ENCODE data around the gene LDHA. TPM values are rescaled to one million over a fixed set of nuclear protein-coding genes. Genes with fewer than 3 reads are reported as not detected.

Gene LDHA
- total RNA-seq: 100 to 1,000 TPM; 513 to 576 TPM
- long read RNA-seq, transcript LDHA-216 (4 exons, 1,345 nt): minor isoform, 9 of 481 reads
- long read RNA-seq, transcript LDHA-205 (8 exons, 2,416 nt): major isoform, 336 of 481 reads
- long read RNA-seq, transcript LDHA-220 (7 exons, 1,288 nt): minor isoform, 11 of 481 reads
- long read RNA-seq, transcript LDHA-202 (5 exons, 2,169 nt): minor isoform, 109 of 481 reads
- long read RNA-seq, partial matches to known transcripts: 7 of 481 reads
- long read RNA-seq, other reads (novel, unspliced or antisense): 4 of 481 reads

DNA sequence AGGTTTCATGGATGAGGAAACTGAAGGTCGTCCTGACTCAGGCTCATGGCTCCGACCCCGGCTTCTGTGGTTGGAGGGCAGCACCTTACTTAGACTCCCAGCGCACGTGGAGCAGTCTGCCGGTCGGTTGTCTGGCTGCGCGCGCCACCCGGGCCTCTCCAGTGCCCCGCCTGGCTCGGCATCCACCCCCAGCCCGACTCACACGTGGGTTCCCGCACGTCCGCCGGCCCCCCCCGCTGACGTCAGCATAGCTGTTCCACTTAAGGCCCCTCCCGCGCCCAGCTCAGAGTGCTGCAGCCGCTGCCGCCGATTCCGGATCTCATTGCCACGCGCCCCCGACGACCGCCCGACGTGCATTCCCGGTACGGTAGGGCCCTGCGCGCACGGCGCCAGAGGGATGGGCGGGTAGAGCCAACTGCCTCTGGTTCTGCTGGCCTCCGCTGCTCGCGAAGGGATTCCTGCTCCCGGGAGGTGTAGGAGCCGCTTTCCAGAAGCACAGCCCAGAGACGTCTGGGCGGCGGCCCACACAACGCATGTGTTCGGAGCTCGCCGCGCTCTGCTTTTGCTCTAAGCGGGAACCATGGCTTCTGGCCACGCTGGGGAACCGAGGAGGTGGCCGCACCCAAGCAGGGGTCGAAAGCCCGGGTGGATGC, at the start of gene LDHA:
TSS of gene LDHA (plus strand) at position 289 of the 653 bp plus-strand sequence. CDS start 2,280 bp downstream, outside the sequence.
- ATAC-seq (peak; percentile 78), DNase-seq (peak; percentile 99 to 100)
- intact Hi-C loops (cut with DNase I, micrococcal nuclease): loop anchor here in 1 of 2 donors (10.0 kb wide), 1 partner anchor 120 kb away; no protein-coding TSS in a partner anchor

DNA sequence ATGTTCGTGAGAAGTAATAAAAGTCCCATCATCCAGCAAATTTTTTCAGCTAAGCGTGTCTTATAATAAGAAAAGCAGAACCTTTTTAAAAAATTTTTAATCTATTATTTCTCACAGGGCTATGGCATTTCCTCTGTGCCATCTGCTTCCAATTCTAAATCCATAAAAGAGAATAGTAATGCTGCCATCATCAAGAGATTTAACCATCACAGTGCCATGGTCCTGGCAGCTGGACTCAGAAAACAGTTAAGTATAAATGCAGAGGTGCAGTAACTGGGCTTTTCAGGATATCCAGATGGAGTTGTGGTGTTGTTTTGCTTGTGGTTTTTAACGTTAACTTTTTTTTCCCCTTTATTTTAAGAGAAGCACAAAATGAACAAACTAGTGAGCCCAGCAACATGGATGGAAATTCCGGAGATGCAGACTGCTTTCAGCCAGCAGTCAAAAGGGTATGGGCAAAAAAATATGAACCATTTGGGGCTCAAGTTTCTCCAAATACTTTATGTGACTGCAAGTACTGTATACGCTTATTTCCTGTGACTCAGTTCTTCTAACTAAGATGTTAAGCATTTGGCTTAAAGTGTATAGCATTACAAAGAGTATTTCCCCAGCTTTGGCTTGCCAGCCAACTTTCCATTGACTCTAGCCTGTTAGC, 46.8 kb upstream of the LDHA start:
- no peak for ATAC-seq
- intact Hi-C loops (cut with DNase I, micrococcal nuclease): no loop called here
- no peak for DNase-seq

DNA sequence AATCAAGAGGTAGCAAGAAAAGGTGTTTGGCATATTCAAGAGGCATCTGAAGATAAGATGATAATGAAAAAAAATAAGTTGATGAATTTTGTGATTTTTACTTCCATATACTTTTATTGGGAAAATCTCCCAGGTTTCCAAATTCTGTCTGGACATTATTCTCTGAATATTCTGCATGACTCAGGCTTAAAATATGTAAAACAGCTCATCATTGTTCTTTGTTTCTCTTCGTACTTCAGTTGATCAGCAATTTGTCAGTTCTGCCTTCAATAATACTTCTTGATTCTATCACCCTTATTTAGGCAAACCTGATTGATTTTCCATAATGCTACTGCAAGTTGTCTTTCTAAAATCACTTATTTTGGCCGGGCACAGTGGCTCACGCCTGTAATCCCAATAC, 41.8 kb upstream of the LDHA start:
- intact Hi-C loops (cut with DNase I, micrococcal nuclease): no loop called here
- no peak for ATAC-seq
- DNase-seq: no peak

- intact Hi-C loops (cut with DNase I, micrococcal nuclease): no loop called here
- no peak for ATAC-seq
- DNase-seq: no peak
Observed at GRCh38 chr11:18358646-18359045, 35.7 kb upstream of the LDHA start.

DNA sequence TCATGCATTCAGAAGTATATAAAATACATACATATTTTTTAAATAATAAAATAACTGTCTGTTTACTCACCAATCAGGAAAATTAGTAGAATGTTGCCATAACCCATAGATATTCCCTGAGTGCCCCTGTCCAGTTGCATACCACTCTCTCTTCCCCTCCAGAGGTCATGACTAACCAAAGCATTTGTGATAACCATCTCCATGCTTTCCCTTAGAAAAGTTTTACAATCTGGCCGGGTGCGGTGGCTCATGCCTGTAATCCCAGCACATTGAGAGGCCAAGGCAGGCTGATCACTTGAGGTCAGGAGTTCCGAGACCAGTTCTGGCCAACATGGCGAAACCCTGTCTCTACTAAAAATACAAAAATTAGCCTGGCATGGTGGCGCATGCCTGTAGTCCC, 33.2 kb upstream of the LDHA start:
- intact Hi-C loops (cut with DNase I, micrococcal nuclease): no loop called here
- ATAC-seq (no peak), DNase-seq (no peak)

DNA sequence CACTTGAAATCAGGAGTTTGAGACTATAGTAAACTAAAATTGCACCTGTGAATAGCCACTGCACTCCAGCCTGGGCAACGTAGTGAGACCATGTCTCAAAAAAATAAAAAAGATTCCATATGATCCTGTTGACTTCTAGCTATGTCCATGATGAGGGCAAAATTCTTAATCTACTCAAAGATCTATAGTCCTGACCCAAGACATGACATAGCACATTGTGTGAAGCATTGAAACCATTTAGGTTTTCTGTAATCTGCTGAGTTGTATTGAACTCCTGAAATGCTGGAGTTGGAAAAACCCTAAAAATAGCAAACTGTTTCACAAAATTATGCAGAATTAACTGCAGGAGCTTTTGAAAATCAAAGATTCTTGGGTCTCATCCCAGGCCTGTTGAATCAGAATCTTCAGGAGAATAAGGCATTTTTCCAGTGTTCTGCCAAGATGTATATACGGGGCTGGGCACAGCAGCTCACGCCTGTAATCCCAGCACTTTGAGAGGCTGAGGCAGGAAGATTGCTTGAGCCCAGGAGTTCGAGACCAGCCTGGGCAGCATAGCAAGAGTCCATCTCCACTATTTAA, 29.8 kb upstream of the LDHA start:
- intact Hi-C loops (cut with DNase I, micrococcal nuclease): no loop called here
- ATAC-seq: no peak

GRCh38 chr11:18365741-18366140, 28.6 kb upstream of the LDHA start:
- intact Hi-C loops (cut with DNase I, micrococcal nuclease): no loop called here
- ATAC-seq (no peak), DNase-seq (no peak)

More for the DNA sequence above, 29.8 kb upstream of the LDHA start:
- DNase-seq: no peak

- DNase-seq (no peak), ATAC-seq (no peak)
- intact Hi-C loops (cut with DNase I, micrococcal nuclease): no loop called here
Observed at GRCh38 chr11:18366286-18366685, 28.1 kb upstream of the LDHA start.

DNA sequence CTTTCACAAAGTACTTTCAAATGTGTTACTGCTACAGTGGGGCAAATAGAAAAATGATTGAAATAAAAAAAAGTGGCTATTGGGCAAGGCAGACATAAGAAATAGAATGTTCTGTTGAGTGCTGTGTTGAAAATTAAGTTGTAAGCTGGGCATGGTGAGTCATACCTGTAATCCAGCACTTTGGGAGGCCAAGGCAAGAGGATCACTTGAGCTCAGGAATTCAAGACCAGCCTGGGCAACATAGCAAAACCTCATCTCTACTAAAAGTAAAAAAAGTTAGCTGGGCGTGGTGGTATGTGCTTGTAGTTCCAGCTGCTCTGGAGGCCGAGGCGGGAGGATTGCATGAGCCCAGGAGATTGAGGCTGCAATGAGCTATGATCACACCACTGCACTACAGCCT, 26.9 kb upstream of the LDHA start:
- no peak for DNase-seq
- no peak for ATAC-seq
- intact Hi-C loops (cut with DNase I, micrococcal nuclease): no loop called here

DNA sequence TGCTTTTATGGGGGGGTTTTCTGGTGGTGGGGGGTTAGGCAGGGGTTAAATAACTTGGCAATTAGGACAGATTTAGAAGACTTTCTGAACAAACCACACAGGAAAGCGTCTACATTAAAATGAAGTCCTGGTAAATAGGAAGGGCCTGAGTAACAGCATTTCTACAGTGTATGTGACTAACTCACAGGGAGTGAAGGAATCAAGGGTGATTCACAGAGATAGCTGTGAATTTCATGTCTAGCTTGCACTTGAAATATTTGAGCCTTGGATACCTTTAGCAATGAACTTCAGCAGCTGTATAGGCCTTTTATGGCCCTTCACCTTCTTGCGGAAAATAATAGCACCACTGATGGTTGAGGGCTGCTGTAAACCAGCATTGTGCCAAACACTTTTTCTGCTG, 26.1 kb upstream of the LDHA start:
- ATAC-seq: no peak
- no peak for DNase-seq
- intact Hi-C loops (cut with DNase I, micrococcal nuclease): no loop called here

GRCh38 chr11:18369398-18369797, 25.0 kb upstream of the LDHA start:
- DNase-seq: no peak
- intact Hi-C loops (cut with DNase I, micrococcal nuclease): no loop called here
- no peak for ATAC-seq

DNA sequence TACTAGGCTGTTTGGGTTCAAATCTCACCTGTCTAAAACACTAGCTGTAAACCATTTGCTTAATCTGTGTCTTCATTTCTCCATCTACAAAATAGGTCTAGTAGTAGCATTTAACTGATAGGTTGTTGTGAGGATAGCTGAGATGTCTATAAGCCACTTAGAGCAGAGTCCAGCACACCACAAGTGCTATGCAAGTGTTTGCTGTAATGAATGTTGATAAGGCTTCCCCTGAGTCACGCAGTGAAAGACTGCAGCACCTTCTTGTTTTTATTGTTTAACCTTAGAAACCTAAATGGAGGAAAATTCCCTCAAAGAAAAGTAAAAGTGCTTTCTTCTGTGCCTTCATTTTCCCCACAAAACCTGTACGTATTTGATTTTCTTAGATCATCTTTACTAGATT, 23.1 kb upstream of the LDHA start:
- peak; percentile 83 for ATAC-seq
- intact Hi-C loops (cut with DNase I, micrococcal nuclease): no loop called here
- DNase-seq: no peak

DNA sequence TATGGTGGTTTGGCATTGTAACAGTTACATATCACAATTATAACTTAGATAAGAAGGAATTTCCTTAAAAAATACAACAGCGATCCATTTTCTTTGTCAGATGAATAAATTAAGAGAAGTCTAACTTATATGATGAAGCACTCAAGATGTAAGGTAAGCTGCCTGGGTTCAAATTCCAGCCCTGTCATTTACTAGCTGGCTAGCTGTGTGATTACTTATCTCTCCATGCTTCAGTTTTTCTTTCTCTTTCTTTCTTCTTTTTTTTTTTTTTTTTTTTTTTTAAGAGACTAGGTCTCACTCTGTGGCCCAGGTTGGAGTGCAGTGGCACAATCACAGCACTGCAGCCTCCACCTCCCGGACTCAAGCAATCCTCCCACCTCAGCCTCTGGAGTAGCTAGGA, 22.2 kb upstream of the LDHA start:
- ATAC-seq: peak; percentile 70
- DNase-seq: no peak
- intact Hi-C loops (cut with DNase I, micrococcal nuclease): no loop called here

DNA sequence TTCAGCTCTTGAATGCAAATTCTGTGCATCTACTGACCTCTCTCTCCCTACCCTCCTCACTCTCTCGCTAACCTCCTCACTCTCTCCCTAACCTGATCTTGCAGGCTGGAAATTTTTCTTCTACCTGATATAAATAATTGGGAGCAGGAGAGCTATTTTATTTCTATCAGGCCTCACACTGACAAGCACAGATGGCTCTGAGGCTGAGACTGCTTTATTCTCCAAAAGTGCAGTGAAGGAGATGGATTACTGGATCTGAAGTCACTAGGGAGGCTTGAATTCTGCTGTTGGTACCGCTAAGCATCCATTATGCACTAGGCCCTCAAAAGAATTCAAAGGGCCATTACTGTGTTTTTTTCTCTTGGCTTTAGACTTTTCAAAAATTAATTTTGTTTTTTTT, 19.4 kb upstream of the LDHA start:
- intact Hi-C loops (cut with DNase I, micrococcal nuclease): no loop called here
- ATAC-seq: no peak
- DNase-seq: no peak

- intact Hi-C loops (cut with DNase I, micrococcal nuclease): no loop called here
- DNase-seq: no peak
Observed at GRCh38 chr11:18375941-18376340, 18.4 kb upstream of the LDHA start.

GRCh38 chr11:18379201-18379600, 15.2 kb upstream of the LDHA start:
- ATAC-seq (no peak), DNase-seq (no peak)
- intact Hi-C loops (cut with DNase I, micrococcal nuclease): no loop called here

More at GRCh38 chr11:18375941-18376340, 18.4 kb upstream of the LDHA start:
- no peak for ATAC-seq

GRCh38 chr11:18383388-18384156, 10.8 kb upstream of the LDHA start:
- peak; percentile 70 to 91 for DNase-seq
- peak; percentile 86 for ATAC-seq
- intact Hi-C loops (cut with DNase I, micrococcal nuclease): no loop called here

- DNase-seq (peak; percentile 67 to 83), ATAC-seq (peak; percentile 88)
- intact Hi-C loops (cut with DNase I, micrococcal nuclease): no loop called here
Observed at GRCh38 chr11:18384157-18384641, 10.2 kb upstream of the LDHA start.

DNA sequence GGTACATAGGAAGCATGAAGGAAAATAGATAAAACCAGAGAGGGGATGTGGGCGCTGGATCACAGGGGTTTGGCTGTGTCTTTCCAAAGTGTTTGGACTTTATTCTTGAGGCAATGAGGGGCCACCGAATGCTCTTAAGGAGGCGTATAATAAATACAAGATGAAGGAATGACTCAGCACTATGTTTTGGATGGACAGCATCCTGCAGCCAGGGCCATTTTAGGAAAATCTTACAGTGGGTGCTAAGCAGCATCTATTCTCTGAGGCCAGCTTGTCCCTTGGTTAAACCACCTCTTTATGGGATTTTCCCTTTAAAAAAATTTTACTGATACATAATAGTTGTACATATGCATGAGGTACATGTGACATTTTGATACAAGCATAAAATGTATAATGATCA, 4.3 kb upstream of the LDHA start:
- DNase-seq (no peak), ATAC-seq (no peak)
- intact Hi-C loops (cut with DNase I, micrococcal nuclease): loop anchor here in 1 of 2 donors (10.0 kb wide), 1 partner anchor 125 kb away; no protein-coding TSS in a partner anchor
